Tibial nerve (tissue), 4 donors: Measurements from ENCODE around the gene PTPRF.

Experiments used
- EP300 ChIP-seq, 2 donors: sonication (generic); formaldehyde crosslinking; IDR thresholded peaks; one replicate each; pipeline ENCODE4 v1.6.1; 2017; ENCODE audit warnings: antibody characterized with exemption in 2 of 2, mild to moderate bottlenecking in 1 of 2
- POLR2A ChIP-seq, 2 donors: fragments of 450-650 bp; IDR thresholded peaks; one replicate each; pipeline ENCODE4 v1.6.1; 2017; ENCODE audit warnings: antibody characterized with exemption in 2 of 2, mild to moderate bottlenecking in 2 of 2, moderate library complexity in 2 of 2
- TF ChIP-seq, protein P1 (sequence below), 5 experiments: fragments of 200-600 bp in 3 of 5; fragments of 450-650 bp in 2 of 5; sonication (generic) in 3 of 5; IDR thresholded peaks; one replicate each; pipeline ENCODE4 v1.5.1; 2016 to 2019; ENCODE audit warnings: antibody characterized with exemption in 5 of 5, mild to moderate bottlenecking in 3 of 5, moderate library complexity in 2 of 5

DNA sequence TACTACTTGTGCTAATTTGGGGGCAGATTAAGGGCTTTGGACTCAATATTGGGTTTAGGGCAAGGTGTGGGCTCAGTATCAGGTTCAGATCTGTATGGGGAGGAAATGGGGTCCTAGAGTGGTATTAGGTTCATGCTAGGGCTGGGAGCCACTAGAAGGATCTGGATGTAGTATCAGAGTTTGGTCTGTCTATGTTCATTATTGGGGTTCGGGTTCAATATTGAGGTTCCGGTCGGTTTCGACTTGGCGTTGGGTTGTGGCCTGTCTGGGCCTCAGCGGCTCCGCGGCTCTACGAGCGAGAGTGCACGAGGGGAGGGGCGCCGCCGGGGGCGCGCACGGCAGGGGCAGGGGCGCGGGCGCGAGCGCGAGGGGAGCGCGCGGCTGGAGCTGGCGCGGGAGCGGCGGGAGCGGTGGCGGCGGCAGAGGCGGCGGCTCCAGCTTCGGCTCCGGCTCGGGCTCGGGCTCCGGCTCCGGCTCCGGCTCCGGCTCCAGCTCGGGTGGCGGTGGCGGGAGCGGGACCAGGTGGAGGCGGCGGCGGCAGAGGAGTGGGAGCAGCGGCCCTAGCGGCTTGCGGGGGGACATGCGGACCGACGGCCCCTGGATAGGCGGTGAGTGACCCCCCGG lies at the start of gene PTPRF:
- TF ChIP-seq, protein P1, sequence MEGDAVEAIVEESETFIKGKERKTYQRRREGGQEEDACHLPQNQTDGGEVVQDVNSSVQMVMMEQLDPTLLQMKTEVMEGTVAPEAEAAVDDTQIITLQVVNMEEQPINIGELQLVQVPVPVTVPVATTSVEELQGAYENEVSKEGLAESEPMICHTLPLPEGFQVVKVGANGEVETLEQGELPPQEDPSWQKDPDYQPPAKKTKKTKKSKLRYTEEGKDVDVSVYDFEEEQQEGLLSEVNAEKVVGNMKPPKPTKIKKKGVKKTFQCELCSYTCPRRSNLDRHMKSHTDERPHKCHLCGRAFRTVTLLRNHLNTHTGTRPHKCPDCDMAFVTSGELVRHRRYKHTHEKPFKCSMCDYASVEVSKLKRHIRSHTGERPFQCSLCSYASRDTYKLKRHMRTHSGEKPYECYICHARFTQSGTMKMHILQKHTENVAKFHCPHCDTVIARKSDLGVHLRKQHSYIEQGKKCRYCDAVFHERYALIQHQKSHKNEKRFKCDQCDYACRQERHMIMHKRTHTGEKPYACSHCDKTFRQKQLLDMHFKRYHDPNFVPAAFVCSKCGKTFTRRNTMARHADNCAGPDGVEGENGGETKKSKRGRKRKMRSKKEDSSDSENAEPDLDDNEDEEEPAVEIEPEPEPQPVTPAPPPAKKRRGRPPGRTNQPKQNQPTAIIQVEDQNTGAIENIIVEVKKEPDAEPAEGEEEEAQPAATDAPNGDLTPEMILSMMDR (IDR thresholded peaks at IDR 0.05) = no peak
- TF ChIP-seq POLR2A (IDR thresholded peaks at IDR 0.05) (peak in 1 of 2 donors; percentile 41), EP300 (IDR thresholded peaks at IDR 0.05) (no peak)
